ENCODE results near the gene DDX3X. TPM values are rescaled to one million over a fixed set of nuclear protein-coding genes. Genes with fewer than 3 reads are reported as not detected.
"Not testable (repeated sequence)": the region's sequence is repeated elsewhere in the genome, so short reads cannot be mapped to it uniquely, and the experiment has no call there.

The DDX3X gene
- total RNA-seq, 2 donors from 2014 or later, result 218 to 274 TPM

DNA sequence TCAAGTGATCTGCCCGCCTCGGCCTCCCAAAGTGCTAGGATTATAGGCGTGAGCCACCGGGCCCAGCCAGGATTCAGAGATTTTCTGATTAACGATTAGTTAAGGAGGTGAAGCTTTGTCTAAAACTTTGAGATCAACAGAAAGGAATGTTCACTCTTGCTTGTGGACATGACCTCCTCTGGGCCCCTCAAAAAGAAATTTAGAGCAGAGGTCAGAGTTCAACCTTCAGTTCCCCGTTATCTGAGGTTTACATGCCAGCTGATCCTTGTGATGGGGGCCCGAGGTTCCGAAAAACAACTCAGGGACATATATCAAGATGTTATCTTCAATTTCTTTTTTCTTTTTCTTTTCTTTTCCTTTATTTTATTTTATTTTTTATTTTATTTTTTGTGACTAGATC, 54.6 kb downstream of the DDX3X start:
- H3K9me3 ChIP-seq (ENCODE audit: control insufficient read depth, low read length), result no peaks in the 10 kb centered on the region
- H3K4me1 ChIP-seq (ENCODE audit: control insufficient read depth, insufficient read depth, low read length), result no peaks in the 10 kb centered on the region
- H3K27me3 ChIP-seq (ENCODE audit: control insufficient read depth, insufficient read depth, low read length, poor library complexity, severe bottlenecking), result no peaks in the 10 kb centered on the region
- H3K36me3 ChIP-seq (ENCODE audit: control insufficient read depth, insufficient read depth, low read length), result no peaks in the 10 kb centered on the region
- H3K4me1 Mint-ChIP-seq, result peaks cover 13% of the 10 kb centered on the region
- no peak for DNase-seq
- H3K27me3 Mint-ChIP-seq (ENCODE audit: insufficient read depth), result no peaks in the 10 kb centered on the region
- peaks cover 3% of the 10 kb centered on the region for H3K36me3 Mint-ChIP-seq (ENCODE audit: low read depth)
- H3K4me3 Mint-ChIP-seq, result no peak overlapping the region
- no peak overlapping the region for H3K27ac Mint-ChIP-seq
- peaks cover 55% of the 10 kb centered on the region for H3K9me3 Mint-ChIP-seq
- no peak overlapping the region for H3K9ac ChIP-seq (ENCODE audit: extremely low read depth, low read length, poor library complexity, severe bottlenecking)
- H3K4me3 ChIP-seq (ENCODE audit: low read length), result no peak overlapping the region
- H3K27ac ChIP-seq (ENCODE audit: low read depth, low read length), result no peak overlapping the region
- TF ChIP-seq, protein P1, sequence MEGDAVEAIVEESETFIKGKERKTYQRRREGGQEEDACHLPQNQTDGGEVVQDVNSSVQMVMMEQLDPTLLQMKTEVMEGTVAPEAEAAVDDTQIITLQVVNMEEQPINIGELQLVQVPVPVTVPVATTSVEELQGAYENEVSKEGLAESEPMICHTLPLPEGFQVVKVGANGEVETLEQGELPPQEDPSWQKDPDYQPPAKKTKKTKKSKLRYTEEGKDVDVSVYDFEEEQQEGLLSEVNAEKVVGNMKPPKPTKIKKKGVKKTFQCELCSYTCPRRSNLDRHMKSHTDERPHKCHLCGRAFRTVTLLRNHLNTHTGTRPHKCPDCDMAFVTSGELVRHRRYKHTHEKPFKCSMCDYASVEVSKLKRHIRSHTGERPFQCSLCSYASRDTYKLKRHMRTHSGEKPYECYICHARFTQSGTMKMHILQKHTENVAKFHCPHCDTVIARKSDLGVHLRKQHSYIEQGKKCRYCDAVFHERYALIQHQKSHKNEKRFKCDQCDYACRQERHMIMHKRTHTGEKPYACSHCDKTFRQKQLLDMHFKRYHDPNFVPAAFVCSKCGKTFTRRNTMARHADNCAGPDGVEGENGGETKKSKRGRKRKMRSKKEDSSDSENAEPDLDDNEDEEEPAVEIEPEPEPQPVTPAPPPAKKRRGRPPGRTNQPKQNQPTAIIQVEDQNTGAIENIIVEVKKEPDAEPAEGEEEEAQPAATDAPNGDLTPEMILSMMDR (conservative IDR thresholded peaks at IDR 0.05), result no peak
- WGBS, 2 experiments (ENCODE audit: insufficient coverage in 1 of 2, insufficient read length in 1 of 2), result 92% methylated on average over 8 of the region's 8 CpGs; no CpG with 5 or more reads in 1 of the 2 experiments

DNA sequence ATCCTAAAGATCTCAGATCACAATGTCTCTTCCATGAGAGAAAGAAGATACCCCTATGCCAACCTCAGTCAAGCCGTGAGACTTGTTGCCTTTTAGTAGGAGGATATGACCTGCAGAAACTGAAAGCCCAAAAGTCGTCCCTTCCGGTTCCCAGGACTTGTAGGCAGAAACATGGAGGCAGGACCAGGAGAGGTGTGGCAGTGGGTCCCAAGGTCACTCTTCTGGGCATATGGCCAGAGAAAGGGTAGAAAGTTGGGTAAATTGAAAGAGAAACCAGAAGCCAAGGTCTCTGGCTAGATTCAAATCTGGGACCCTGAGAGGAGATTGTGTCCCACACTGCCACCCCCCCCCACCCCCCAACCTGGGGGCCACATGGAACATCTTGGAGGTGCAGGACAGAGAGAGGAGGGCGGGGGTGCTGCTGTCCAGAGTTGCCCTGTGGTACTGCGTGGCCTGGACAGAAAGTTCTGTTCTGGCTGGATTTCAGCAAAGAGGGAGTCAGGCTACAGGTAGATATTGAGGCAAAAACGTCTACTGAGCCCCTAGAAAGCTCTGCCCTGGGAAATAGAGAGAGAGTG, 55.4 kb downstream of the DDX3X start:
- Mint-ChIP-seq H3K27ac (no peak overlapping the region), H3K9me3 (peaks cover 55% of the 10 kb centered on the region), H3K27me3 (ENCODE audit: insufficient read depth) (no peaks in the 10 kb centered on the region), H3K4me1 (peaks cover 9% of the 10 kb centered on the region), H3K4me3 (no peak overlapping the region), H3K36me3 (ENCODE audit: low read depth) (peaks cover 3% of the 10 kb centered on the region)
- H3K4me3 ChIP-seq (ENCODE audit: low read length), result no peak overlapping the region
- TF ChIP-seq, protein P1 (conservative IDR thresholded peaks at IDR 0.05), result no peak
- no peaks in the 10 kb centered on the region for H3K9me3 ChIP-seq (ENCODE audit: control insufficient read depth, low read length)
- DNase-seq, result no peak
- 90% methylated on average over 6 of the region's 6 CpGs; no CpG with 5 or more reads in 1 of the 2 experiments for WGBS, 2 experiments (ENCODE audit: insufficient coverage in 1 of 2, insufficient read length in 1 of 2)
- no peaks in the 10 kb centered on the region for H3K36me3 ChIP-seq (ENCODE audit: control insufficient read depth, insufficient read depth, low read length)
- H3K27me3 ChIP-seq (ENCODE audit: control insufficient read depth, insufficient read depth, low read length, poor library complexity, severe bottlenecking), result no peaks in the 10 kb centered on the region
- H3K9ac ChIP-seq (ENCODE audit: extremely low read depth, low read length, poor library complexity, severe bottlenecking), result no peak overlapping the region
- no peak overlapping the region for H3K27ac ChIP-seq (ENCODE audit: low read depth, low read length)
- H3K4me1 ChIP-seq (ENCODE audit: control insufficient read depth, insufficient read depth, low read length), result no peaks in the 10 kb centered on the region

DNA sequence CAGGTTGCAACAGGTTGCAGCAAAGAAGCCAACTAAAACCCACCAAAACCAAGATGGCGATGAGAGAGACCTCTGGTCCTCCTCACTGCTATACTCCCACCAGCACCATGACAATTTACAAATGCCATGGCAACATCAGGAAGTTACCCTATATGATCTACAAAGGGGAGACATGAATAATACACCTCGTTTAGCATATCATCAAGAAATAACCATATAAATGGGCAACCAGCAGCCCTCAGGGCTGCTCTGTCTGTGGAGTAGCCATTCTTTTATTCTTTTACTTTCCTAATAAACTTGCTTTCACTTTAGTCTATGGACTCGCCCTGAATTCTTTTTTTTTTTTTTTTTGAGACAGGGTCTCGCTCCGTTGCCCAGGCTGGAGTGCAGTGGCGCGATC, 56.6 kb downstream of the DDX3X start:
- H3K9me3 ChIP-seq (ENCODE audit: control insufficient read depth, low read length); H3K36me3 Mint-ChIP-seq (ENCODE audit: low read depth); H3K27ac ChIP-seq (ENCODE audit: low read depth, low read length); H3K27me3 ChIP-seq (ENCODE audit: control insufficient read depth, insufficient read depth, low read length, poor library complexity, severe bottlenecking); H3K9ac ChIP-seq (ENCODE audit: extremely low read depth, low read length, poor library complexity, severe bottlenecking); H3K4me1 ChIP-seq (ENCODE audit: control insufficient read depth, insufficient read depth, low read length); H3K36me3 ChIP-seq (ENCODE audit: control insufficient read depth, insufficient read depth, low read length); DNase-seq; H3K27ac Mint-ChIP-seq; H3K4me3 Mint-ChIP-seq; H3K4me3 ChIP-seq (ENCODE audit: low read length); H3K4me1 Mint-ChIP-seq; H3K27me3 Mint-ChIP-seq (ENCODE audit: insufficient read depth): not testable (repeated sequence)
- 83 to 94% methylated on average over 1 to 6 of the region's 7 CpGs for WGBS, 2 experiments (ENCODE audit: insufficient coverage in 1 of 2, insufficient read length in 1 of 2)
- H3K9me3 Mint-ChIP-seq, result peaks cover 52% of the 10 kb centered on the region

DNA sequence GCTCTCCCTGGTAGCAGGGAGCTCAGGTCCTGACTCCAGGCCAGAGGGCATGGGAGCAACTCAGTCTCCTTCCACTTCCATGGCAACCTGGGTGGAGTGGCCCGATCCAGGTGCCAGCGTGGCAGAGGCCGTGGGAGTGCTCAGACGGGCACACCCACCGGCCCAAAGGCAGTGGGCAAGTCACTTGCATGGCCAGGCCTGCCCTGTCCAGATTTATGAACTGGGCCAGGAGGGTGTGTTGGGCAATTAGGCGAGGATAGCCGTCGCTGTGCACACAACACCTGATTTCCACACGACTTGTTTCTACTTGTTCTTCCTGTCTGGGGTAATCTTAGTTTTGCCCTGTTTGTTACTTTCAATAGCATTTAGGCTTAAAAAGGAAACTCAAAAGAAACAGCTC, 57.6 kb downstream of the DDX3X start:
- Histone ChIP-seq H3K36me3 (ENCODE audit: control insufficient read depth, insufficient read depth, low read length) (no peaks in the 10 kb centered on the region), H3K27me3 (ENCODE audit: control insufficient read depth, insufficient read depth, low read length, poor library complexity, severe bottlenecking) (no peaks in the 10 kb centered on the region), H3K27ac (ENCODE audit: low read depth, low read length) (no peak overlapping the region), H3K9me3 (ENCODE audit: control insufficient read depth, low read length) (no peaks in the 10 kb centered on the region), H3K9ac (ENCODE audit: extremely low read depth, low read length, poor library complexity, severe bottlenecking) (no peak overlapping the region), H3K4me1 (ENCODE audit: control insufficient read depth, insufficient read depth, low read length) (no peaks in the 10 kb centered on the region), H3K4me3 (ENCODE audit: low read length) (no peak overlapping the region)
- Mint-ChIP-seq H3K36me3 (ENCODE audit: low read depth) (peaks cover 3% of the 10 kb centered on the region), H3K9me3 (peaks cover 53% of the 10 kb centered on the region), H3K4me1 (peaks cover 5% of the 10 kb centered on the region), H3K27ac (no peak overlapping the region), H3K4me3 (no peak overlapping the region), H3K27me3 (ENCODE audit: insufficient read depth) (no peaks in the 10 kb centered on the region)
- no peak for DNase-seq
- TF ChIP-seq, protein P1 (conservative IDR thresholded peaks at IDR 0.05), result no peak
- 93 to 100% methylated on average over 1 to 9 of the region's 9 CpGs for WGBS, 2 experiments (ENCODE audit: insufficient coverage in 1 of 2, insufficient read length in 1 of 2)
